ENCODE data around the gene ZC3H4.
"Not testable (repeated sequence)": the region's sequence is repeated elsewhere in the genome, so short reads cannot be mapped to it uniquely, and the experiment has no call there.

ZC3H4 gene

GRCh38 chr19:47144630-47145029, 31.1 kb upstream of the ZC3H4 start:
- no peak for DNase-seq (ENCODE audit: low read depth)
- no peak overlapping the region for H3K4me3 ChIP-seq (ENCODE audit: low read length)
- TF ChIP-seq CTCF (conservative IDR thresholded peaks at IDR 0.05; ENCODE audit: low read depth, low read length): no peak

- no peak overlapping the region for H3K4me3 ChIP-seq (ENCODE audit: low read length)
- TF ChIP-seq CTCF (conservative IDR thresholded peaks at IDR 0.05; ENCODE audit: low read depth, low read length): no peak
- no peak for DNase-seq (ENCODE audit: low read depth)
These were observed 29.9 kb upstream of the ZC3H4 start for GRCh38 chr19:47143322-47144073.

- TF ChIP-seq CTCF (conservative IDR thresholded peaks at IDR 0.05; ENCODE audit: low read depth, low read length): no peak
- H3K4me3 ChIP-seq (ENCODE audit: low read length): no peak overlapping the region
- DNase-seq (ENCODE audit: low read depth): no peak
These were observed 29.2 kb upstream of the ZC3H4 start for GRCh38 chr19:47142779-47143178.

- H3K4me3 ChIP-seq (ENCODE audit: low read length): no peak overlapping the region
- TF ChIP-seq CTCF (conservative IDR thresholded peaks at IDR 0.05; ENCODE audit: low read depth, low read length): no peak
- DNase-seq (ENCODE audit: low read depth): no peak
These were observed 28.1 kb upstream of the ZC3H4 start for GRCh38 chr19:47141695-47142094.

- not testable (repeated sequence) for H3K4me3 ChIP-seq (ENCODE audit: low read length)
- DNase-seq (ENCODE audit: low read depth): peak; percentile 55
These were observed 27.7 kb upstream of the ZC3H4 start for GRCh38 chr19:47141252-47141651.

- no peak for TF ChIP-seq CTCF (conservative IDR thresholded peaks at IDR 0.05; ENCODE audit: low read depth, low read length)
- H3K4me3 ChIP-seq (ENCODE audit: low read length): no peak overlapping the region
- DNase-seq (ENCODE audit: low read depth): no peak
These were observed 21.6 kb upstream of the ZC3H4 start for GRCh38 chr19:47135156-47135555.

GRCh38 chr19:47134545-47134944, 21.0 kb upstream of the ZC3H4 start:
- no peak overlapping the region for H3K4me3 ChIP-seq (ENCODE audit: low read length)
- DNase-seq (ENCODE audit: low read depth): no peak
- no peak for TF ChIP-seq CTCF (conservative IDR thresholded peaks at IDR 0.05; ENCODE audit: low read depth, low read length)
